OCI-M2 (cell line): ENCODE measurements around the gene TRAPPC14.

Source experiments
- DNase-seq: peaks from one replicate; lab custom pipeline; 2025; ENCODE audit not compliant: unreplicated experiment; lab: John Stamatoyannopoulos, UW

The TRAPPC14 gene

DNA sequence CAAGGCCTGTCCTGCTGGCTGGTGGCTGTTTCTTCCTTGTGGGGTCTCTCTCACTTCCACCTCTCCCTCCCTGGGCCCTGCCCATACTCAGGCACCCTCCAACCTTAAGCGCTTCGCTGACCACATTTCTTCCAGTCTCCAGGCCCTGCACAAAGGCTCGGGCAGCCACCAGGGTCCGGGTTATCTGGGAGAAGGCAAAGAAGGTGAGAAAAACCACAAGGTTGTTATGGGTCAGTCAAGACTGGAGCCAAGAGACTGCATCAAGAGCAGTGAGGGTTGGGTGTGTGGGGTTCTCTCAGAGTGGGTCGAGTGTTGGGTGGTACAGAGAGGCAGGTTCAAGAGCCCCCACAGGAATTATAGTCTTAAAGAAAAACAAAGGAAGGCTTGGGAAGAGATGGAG lies 16.1 kb upstream of the TRAPPC14 start:
- no peak for DNase-seq

- DNase-seq: no peak
Measured at GRCh38 chr7:100173806-100174495, 15.4 kb upstream of the TRAPPC14 start.

- no peak for DNase-seq
Measured at GRCh38 chr7:100171840-100172239, 13.3 kb upstream of the TRAPPC14 start.

- DNase-seq: no peak
Measured at GRCh38 chr7:100171087-100171681, 12.7 kb upstream of the TRAPPC14 start.

DNA sequence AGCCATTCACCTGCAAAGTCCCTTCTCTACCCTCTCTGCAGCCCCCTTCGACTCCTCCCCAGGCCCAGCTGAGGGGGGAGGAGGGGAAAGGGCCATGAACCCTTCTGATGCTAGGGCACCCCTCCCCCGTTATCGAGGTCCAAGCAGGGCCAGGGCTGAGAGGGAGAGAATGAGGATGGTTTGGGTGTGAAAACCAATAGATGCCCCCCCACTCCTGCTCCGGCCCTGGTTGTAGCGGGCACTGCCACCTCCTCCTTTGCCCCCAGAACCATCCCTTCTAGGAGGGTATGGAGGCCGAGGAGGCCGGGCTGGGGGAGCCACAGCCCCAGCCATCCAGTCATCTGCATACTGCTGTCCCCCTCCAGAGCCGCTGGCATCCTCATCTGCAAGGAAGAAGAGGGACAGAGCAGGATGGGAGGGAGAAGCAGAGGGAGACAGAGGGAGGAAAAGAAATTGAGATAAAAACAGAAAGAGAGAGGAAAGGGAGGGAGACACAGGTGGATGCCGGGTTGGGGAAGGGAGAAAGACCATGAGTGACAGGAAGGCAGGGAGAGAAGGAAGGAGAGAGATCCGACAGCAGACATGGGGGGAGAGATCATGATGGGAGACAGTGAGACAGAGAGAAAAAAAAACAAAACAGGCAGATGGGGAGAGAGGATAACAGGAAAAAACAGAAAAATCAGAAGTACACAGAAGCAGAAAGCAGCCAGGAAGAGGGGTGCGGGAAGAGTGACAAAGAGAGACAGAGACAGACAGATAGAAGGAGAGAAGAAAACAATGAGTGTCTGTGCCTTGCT lies 11.8 kb upstream of the TRAPPC14 start:
- no peak for DNase-seq

GRCh38 chr7:100169147-100169850 lies 10.8 kb upstream of the TRAPPC14 start:
- DNase-seq: no peak

DNA sequence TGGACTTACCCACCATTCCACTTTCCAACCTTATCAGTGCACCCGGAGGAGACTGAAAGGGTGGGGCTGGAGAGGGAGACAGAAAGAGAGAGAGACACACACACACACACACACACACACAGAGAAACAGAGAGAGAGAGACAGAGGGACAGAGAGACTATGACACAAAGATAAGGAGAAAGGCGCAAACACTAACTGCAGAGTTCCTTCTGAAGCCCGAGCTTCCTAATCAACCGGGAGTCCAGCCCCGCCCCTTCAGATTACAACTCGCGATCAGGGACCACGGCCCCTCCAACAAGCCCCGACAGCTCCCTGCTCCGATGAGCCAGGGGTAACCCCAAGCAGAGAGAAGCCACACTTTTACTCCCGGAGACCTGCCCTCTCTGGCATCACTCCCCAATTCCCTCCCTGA lies 9.4 kb upstream of the TRAPPC14 start:
- DNase-seq: no peak

DNA sequence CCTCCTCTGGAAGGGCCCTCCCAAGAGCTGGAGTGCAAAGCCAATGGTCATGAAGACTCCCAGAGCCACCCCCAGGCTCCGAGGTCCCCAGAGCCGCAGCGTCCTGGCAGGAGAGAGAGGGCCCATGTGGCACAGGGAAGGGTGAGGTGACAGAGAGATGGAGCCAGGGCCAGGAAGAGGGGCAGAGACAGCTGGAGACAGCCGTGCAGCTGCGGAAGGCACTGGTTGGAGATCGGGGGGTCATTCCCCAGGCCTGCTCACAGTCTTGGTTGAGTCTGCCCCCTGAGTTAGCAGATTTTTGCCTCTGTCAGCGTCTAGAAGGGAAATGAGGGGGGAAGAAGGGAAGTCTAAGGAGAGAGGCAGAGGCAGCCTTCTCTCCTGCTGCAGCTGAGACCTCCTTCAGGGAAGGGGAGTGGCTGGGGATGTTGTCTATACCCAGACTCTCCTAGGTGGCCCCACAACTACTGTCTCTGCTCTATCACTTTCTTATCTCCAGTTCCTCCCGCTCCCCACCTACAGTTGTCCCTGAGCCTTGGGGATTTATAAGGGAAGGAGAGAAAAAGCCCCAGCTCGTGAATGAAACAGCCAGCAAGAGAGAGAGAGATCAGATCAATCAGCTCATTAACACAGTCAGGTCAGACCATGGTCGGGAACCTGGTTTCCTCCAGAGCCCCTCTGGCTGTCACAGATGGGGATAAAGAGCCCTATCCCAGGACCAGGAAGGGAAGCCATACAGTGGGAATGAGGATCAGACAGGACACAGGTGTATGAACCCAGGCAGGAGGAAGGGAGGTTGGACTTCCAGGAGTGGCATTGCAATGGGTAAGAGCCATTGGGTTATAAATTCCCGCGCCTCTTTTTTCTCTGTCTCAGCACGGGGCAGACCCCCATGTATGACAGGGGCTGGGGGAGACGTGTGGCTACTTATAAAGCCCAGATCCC lies 8.7 kb upstream of the TRAPPC14 start:
- no peak for DNase-seq

- DNase-seq: no peak
Measured at GRCh38 chr7:100166317-100166940, 7.9 kb upstream of the TRAPPC14 start.

DNA sequence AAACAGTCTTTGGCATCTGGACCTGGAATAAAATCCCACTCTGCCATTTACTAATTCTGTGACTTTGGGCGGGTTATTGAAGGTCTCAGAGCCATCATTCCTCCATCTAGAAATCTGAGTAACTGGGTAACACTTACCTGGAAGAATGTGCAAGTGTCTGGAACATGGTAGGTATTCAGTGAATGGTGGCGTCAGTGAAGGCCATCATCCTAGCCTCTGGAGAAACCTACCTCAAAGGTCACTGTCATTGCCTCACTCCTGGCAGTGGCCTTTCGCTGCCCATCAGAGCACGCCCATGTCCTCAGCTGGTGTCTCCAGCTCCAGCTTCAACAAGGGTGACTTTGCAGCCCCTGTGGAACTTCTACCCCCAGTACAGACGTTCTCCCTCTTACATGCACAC lies 5.3 kb upstream of the TRAPPC14 start:
- DNase-seq: no peak

- no peak for DNase-seq
Measured at GRCh38 chr7:100163006-100163531, 4.5 kb upstream of the TRAPPC14 start.

GRCh38 chr7:100160067-100160466 lies 1.5 kb upstream of the TRAPPC14 start:
- DNase-seq: no peak

DNA sequence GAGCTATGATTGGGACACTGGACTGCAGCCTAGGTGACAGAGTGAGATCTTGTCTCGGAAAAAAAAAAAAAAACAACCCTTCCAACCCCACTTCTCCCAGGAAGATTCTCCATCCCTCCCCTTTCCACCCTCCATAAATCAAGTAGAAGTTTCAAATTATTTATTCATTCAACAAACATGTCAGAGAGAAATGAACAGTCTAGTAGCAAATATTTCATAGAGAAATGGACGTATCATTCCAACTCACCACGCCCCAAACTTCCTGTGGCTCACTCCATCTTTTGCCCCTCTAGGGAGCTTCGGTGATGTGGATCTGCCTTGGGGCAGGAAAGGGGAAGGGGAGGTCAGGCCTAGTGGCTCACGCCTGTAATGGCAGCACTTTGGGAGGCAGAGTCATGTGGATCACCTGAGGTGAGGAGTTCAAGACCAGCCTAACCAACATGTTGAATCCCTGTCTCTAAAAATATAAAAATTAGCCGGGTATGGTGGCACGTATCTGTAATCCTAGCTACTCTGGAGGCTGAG lies 638 bp upstream of the TRAPPC14 start:
- DNase-seq: no peak

- DNase-seq: no peak
Measured at GRCh38 chr7:100157334-100158228, 942 bp downstream of the TRAPPC14 start.

DNA sequence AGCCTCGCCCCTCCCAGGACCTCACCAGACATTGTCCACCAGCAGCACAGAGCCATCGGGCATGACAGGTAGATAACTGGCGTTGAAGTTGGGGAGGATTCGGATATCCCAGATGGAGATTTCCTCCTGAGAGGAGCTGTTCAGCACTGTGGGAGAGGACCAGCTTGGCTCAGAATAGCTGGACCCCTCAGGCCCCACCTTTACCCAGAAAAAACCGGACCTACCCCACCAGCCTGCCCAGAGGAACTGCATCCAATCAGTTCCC lies 1.5 kb downstream of the TRAPPC14 start:
- DNase-seq: no peak

- DNase-seq: no peak
Measured at GRCh38 chr7:100156331-100157068, 2.0 kb downstream of the TRAPPC14 start.

GRCh38 chr7:100155553-100156317 lies 2.8 kb downstream of the TRAPPC14 start:
- DNase-seq: no peak
